Mucosa of descending colon (tissue), 3 donors: ENCODE data around the gene SZRD1. TPM values are rescaled to one million over a fixed set of nuclear protein-coding genes. Genes with fewer than 3 reads are reported as not detected.
"Not testable (repeated sequence)": the region's sequence is repeated elsewhere in the genome, so short reads cannot be mapped to it uniquely, and the experiment has no call there.

Experiments
- ATAC-seq: fragments of 200-7000 bp; cut with Tn5 transposase; one replicate; pipeline ENCODE4 v1.9.1; 2020; ENCODE audit warnings: mild to moderate bottlenecking, moderate library complexity
- DNase-seq, 3 donors: peaks; one replicate each; pipeline ENCODE4 v3.0.0-alpha.2; 2020
- H3K36me3 ChIP-seq: fragments of 200-600 bp; one replicate; pipeline ENCODE4 v1.8.0; 2021; ENCODE audit warnings: low read depth, mild to moderate bottlenecking
- H3K4me1 ChIP-seq: fragments of 200-600 bp; one replicate; pipeline ENCODE4 v1.8.0; 2021; ENCODE audit warnings: low read depth, mild to moderate bottlenecking
- H3K4me3 ChIP-seq: fragments of 200-600 bp; one replicate; pipeline ENCODE4 v1.8.0; 2021; ENCODE audit warnings: mild to moderate bottlenecking
- H3K9me3 ChIP-seq: fragments of 200-600 bp; one replicate; pipeline ENCODE4 v1.8.0; 2021; ENCODE audit warnings: mild to moderate bottlenecking
- CTCF ChIP-seq: fragments of 200-600 bp; IDR thresholded peaks from one replicate; pipeline ENCODE4 v1.8.0; 2022; ENCODE audit warnings: antibody characterized with exemption, mild to moderate bottlenecking
- intact Hi-C, 2 donors: fragments of 100-400 bp; cut with DNase I in 1 of 2; cut with micrococcal nuclease in 1 of 2; formaldehyde crosslinking; loops; one replicate each; pipeline versions ENCODE4 v1.11.0 to v1.11.1; 2022; cut with DNase I, micrococcal nuclease
- total RNA-seq, 3 donors: library from RNA; stranded (reverse); fragmentation: NEBNext Ultra II Directional in 2 of 3; extraction: Animal tissue kit (Norgen Biotek cat#: 25700) in 2 of 3; gene quantifications; one replicate each; pipeline versions ENCODE4 v1.2.1 to v1.2.4, GENCODE V29; 2021 to 2023
- donor health status: DM: no; HTN: no; CAD: no; lungs with moderate emphysema.
- donor health status: DM: no; HTN: no; CAD: no.
- donor health status: DM: no; HTN: yes; CAD: no.

The SZRD1 gene
- total RNA-seq, 3 donors from 2014 or later, result 105 to 120 (median 112) TPM

DNA sequence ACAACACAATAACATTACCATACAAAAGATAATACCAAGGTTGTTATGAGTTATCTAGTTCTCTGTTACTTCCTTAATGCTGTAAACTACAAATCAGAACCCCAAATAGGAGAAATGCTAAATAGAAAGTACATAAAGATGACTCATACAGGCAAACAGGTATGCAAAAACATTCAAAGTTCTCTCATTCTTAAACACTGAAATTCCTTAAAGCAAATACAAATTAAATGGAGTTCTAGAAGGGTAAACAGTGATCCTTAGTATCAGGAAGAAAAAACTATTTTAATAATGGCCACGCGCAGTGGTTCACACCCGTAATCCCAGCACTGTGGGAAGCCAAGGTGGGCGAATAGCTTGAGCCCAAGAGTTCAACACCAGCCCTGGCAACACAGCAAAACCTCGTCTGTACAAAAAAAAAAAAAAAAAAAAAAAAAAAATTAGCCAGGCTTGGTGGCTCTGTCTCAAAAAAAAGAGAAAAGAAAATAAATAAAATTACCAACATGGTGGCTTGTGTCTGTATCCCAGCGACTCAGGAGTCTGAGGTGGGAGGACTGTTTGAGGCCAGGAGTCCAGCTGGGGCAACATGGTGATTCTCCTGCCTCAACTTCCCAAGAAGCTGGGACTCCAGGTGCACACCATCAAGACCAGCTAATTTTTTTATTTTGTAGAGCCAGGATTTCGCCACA, 32.2 kb upstream of the SZRD1 start:
- H3K36me3 ChIP-seq, result no peaks in the 10 kb centered on the region
- H3K4me3 ChIP-seq, result no peak overlapping the region
- H3K4me1 ChIP-seq, result peaks cover 6% of the 10 kb centered on the region
- ATAC-seq (peak; percentile 78), DNase-seq (no peak)
- intact Hi-C loops, result no loop called here
- TF ChIP-seq CTCF, result no peak
- H3K9me3 ChIP-seq, result no peaks in the 10 kb centered on the region

GRCh38 chr1:16338961-16339360, 28.1 kb upstream of the SZRD1 start:
- H3K9me3 ChIP-seq, result no peaks in the 10 kb centered on the region
- DNase-seq, result no peak
- no peaks in the 10 kb centered on the region for H3K36me3 ChIP-seq
- no peak overlapping the region for H3K4me3 ChIP-seq
- no peak for TF ChIP-seq CTCF
- no peak for ATAC-seq
- H3K4me1 ChIP-seq, result peaks cover 6% of the 10 kb centered on the region
- intact Hi-C loops, result no loop called here

DNA sequence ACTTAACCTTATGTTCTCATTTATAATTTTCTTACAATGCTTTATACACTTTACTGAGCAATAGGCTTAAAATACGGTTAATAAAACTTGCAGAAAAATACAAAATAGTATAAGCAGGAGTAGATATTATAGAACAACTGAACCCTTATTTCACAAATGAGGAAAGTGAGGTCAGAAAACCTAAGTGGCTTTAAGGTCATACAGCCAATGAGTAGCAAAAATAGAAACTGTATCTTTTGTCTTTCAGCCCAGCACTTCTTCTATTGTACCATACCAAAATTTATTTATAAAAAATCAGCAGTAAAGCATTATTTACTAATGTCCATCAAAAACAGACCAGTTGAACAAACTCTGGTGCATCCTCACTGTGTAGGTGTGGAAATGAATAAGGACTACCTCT, 26.4 kb upstream of the SZRD1 start:
- intact Hi-C loops, result no loop called here
- H3K4me3 ChIP-seq, result no peak overlapping the region
- no peaks in the 10 kb centered on the region for H3K4me1 ChIP-seq
- no peak for ATAC-seq
- H3K9me3 ChIP-seq, result no peaks in the 10 kb centered on the region
- no peak for DNase-seq
- no peaks in the 10 kb centered on the region for H3K36me3 ChIP-seq
- no peak for TF ChIP-seq CTCF

DNA sequence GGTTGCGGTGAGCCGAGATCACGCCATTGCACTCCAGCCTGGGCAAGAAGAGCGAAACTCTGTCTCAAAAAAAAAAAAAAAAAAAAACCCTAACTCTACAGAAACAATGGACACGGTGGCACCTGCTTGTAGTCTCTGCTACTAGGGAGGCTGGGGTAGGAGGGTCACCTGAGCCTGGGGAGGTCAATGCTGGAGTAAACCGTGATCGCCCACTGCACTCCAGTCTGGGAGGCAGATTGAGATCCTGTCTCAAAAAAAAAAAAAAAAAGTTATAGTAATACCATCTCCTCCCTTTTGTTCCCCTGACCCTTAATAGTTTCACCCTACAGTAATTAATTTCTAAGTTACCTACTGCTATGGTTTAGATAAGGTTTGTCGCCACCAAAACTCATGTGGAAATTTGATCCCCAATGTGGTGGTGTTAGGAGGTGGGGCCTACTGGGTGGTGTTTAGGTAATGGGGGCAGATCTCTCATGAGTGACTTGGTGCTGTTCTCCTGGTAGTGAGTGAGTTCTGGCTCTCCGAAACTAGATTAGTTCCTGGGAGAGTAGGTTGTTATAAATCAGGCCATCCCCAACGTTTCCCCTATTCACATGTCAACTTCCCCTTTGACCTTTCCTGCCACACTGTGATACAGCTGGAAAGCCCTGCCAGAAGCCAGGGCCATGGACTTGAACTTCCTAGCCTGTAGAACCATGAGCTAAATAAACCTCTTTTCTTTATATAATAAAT, 24.5 kb upstream of the SZRD1 start:
- Histone ChIP-seq H3K4me3 (no peak overlapping the region), H3K4me1 (no peaks in the 10 kb centered on the region), H3K9me3 (no peaks in the 10 kb centered on the region), H3K36me3 (no peaks in the 10 kb centered on the region)
- intact Hi-C loops, result no loop called here
- no peak for TF ChIP-seq CTCF
- DNase-seq, result no peak
- ATAC-seq, result no peak

GRCh38 chr1:16343276-16343675, 23.8 kb upstream of the SZRD1 start:
- H3K36me3 ChIP-seq, intact Hi-C loops, H3K4me1 ChIP-seq, H3K9me3 ChIP-seq, DNase-seq, H3K4me3 ChIP-seq, ATAC-seq: not testable (repeated sequence)

DNA sequence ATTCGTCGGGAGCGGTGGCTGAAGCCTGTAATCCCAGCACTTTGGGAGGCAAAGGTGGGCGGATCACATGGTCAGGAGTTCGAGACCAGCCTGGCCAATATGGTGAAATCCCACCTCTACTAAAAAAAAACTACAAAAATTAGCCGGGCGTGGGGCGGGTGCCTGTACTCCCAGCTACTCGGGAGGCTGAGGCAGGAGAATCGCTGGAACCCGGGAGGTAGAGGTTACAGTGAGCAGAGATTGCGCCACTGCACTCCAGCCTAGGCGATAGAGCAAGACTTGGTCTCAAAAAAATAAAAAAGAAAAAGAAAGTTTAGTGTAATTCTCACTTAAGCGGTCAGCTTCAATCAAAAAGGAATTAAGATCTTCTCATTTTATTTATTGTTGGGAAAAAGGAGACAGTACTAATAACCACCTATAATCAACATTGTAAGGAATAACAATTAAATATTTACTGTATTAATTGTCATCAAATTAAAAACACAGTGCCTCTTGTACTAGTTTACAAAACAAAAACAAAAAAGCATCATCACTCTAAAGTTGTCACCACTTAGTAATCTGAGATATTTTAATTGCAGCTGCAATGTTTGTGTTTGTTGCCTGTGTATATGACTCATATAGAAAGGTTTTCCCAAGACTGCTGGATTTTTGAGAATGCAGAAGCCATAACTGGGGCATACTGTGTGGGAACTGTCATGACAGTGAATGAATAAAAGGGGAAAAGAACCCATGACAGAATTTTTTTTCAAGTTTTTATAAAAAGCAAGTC, 18.4 kb upstream of the SZRD1 start:
- no peaks in the 10 kb centered on the region for H3K36me3 ChIP-seq
- H3K4me1 ChIP-seq, result peaks cover 17% of the 10 kb centered on the region
- H3K9me3 ChIP-seq, result no peaks in the 10 kb centered on the region
- intact Hi-C loops, result no loop called here
- no peak overlapping the region for H3K4me3 ChIP-seq
- no peak for DNase-seq
- ATAC-seq, result no peak
- TF ChIP-seq CTCF, result no peak
